HCT116 (cell line): ENCODE data around the gene FBXL17. TPM values are rescaled to one million over a fixed set of nuclear protein-coding genes. Genes with fewer than 3 reads are reported as not detected.

ENCODE experiments used
- ATAC-seq: fragments of 200-7000 bp; cut with Tn5 transposase; 2 replicates; pipeline ENCODE4 v1.9.1; 2020; ENCODE audit warnings: mild to moderate bottlenecking, moderate library complexity
- BruUV-seq: library from RNA; stranded (reverse); fragments of 400-500 nt; replicated peaks from 2 replicates; lab custom pipeline; 2021; lab: Mats Ljungman, UMichigan
- CTCF ChIA-PET: fragments of 300-600 bp; sonication (Branson Sonifier 250); formaldehyde crosslinking; loops from one replicate; lab custom pipeline; 2021; ENCODE audit warnings: antibody characterized with exemption; lab: Charles Lee
- POLR2A ChIA-PET: fragments of 300-600, 350-600 bp; sonication (Branson Sonifier 250); formaldehyde crosslinking; loops from one replicate; lab custom pipeline; 2021; ENCODE audit warnings: antibody characterized with exemption; lab: Charles Lee
- RAD21 ChIA-PET, 2 experiments: fragments of 300-600 bp; sonication (Branson Sonifier 250); formaldehyde crosslinking; loops; one replicate each; lab custom pipeline; 2023; ENCODE audit warnings: low total read pairs in 2 of 2; ENCODE audit not compliant: uncharacterized antibody in 2 of 2, unreplicated experiment in 2 of 2, low non-redundant PET in 1 of 2; lab: Charles Lee
- DNase-seq: peaks from one replicate; pipeline ENCODE4 v3.0.0-alpha.2; 2010; ENCODE audit warnings: low read depth, low spot score
- H2AFZ ChIP-seq: fragments of 200-600 bp; shearing (Covaris generic), sonication (generic); 2 replicates; pipeline ENCODE4 v1.6.1; 2017; ENCODE audit warnings: low read depth, mixed run types, mixed read lengths, antibody characterized with exemption, low read length; ENCODE audit not compliant: poor library complexity, severe bottlenecking
- H3K27ac ChIP-seq: 2 replicates; pipeline ENCODE4 v1.5.1; 2012; ENCODE audit warnings: low read depth, low read length
- H3K27me3 ChIP-seq: fragments of 200-600 bp; sonication (generic); 2 replicates; pipeline ENCODE4 v1.6.1; 2016; ENCODE audit warnings: mixed run types, low read length, mixed read lengths; ENCODE audit not compliant: insufficient read depth
- H3K36me3 ChIP-seq, 2 experiments: fragments of 200-500 bp in 1 of 2; fragments of 200-600 bp in 1 of 2; sonication (Bioruptor generic) in 1 of 2; sonication (generic) in 1 of 2; 2 replicates each; pipeline versions ENCODE4 v1.5.1 to v1.6.1; 2014 to 2016; ENCODE audit warnings: low read length in 2 of 2, inconsistent platforms in 1 of 2, mixed read lengths in 1 of 2, mixed run types in 1 of 2; ENCODE audit not compliant: insufficient read depth in 2 of 2, control insufficient read depth in 1 of 2
- H3K4me1 ChIP-seq, 2 experiments: fragments of 200-600 bp in 1 of 2; sonication (generic) in 1 of 2; 2 replicates each; pipeline versions ENCODE4 v1.5.1 to v1.6.1; 2012 to 2017; ENCODE audit warnings: low read length in 2 of 2, inconsistent platforms in 1 of 2, mild to moderate bottlenecking in 1 of 2, mixed read lengths in 1 of 2, mixed run types in 1 of 2, moderate library complexity in 1 of 2; ENCODE audit not compliant: insufficient read depth in 2 of 2, control insufficient read depth in 1 of 2
- H3K4me2 ChIP-seq: fragments of 200-600 bp; sonication (generic); 2 replicates; pipeline ENCODE4 v1.6.1; 2017; ENCODE audit warnings: mixed run types, low read length, mixed read lengths
- H3K4me3 ChIP-seq, 2 experiments: fragments of 200-600 bp in 1 of 2; sonication (generic) in 1 of 2; replicated peaks in 1 of 2; 2 replicates each; pipeline ENCODE4 v1.5.1; 2011 to 2016; ENCODE audit warnings: low read length in 2 of 2, control low read depth in 1 of 2, low read depth in 1 of 2, mild to moderate bottlenecking in 1 of 2, mixed read lengths in 1 of 2, mixed run types in 1 of 2
- H3K79me2 ChIP-seq: fragments of 200-600 bp; sonication (generic); 2 replicates; pipeline ENCODE4 v1.6.1; 2017; ENCODE audit warnings: mild to moderate bottlenecking, mixed run types, low read length, moderate library complexity, mixed read lengths; ENCODE audit not compliant: insufficient read depth
- H3K9ac ChIP-seq: fragments of 200-600 bp; sonication (generic); 2 replicates; pipeline ENCODE4 v1.6.1; 2016; ENCODE audit warnings: low read length, mixed read lengths
- H3K9me2 ChIP-seq: fragments of 200-600 bp; sonication (generic), shearing (Covaris generic); 2 replicates; pipeline ENCODE4 v1.6.1; 2017; ENCODE audit warnings: mixed run types, mild to moderate bottlenecking, moderate library complexity; ENCODE audit not compliant: insufficient read depth
- H3K9me3 ChIP-seq, 2 experiments: fragments of 200-500 bp in 1 of 2; fragments of 200-600 bp in 1 of 2; sonication (Bioruptor generic) in 1 of 2; sonication (generic) in 1 of 2; 2 replicates each; pipeline ENCODE4 v1.6.1; 2014 to 2017; ENCODE audit warnings: low read length in 2 of 2, mixed read lengths in 2 of 2, inconsistent platforms in 1 of 2, low read depth in 1 of 2, mild to moderate bottlenecking in 1 of 2, mixed run types in 1 of 2, moderate library complexity in 1 of 2; ENCODE audit not compliant: control insufficient read depth in 1 of 2, insufficient read depth in 1 of 2
- H4K20me1 ChIP-seq: fragments of 200-600 bp; sonication (generic), shearing (Covaris generic); 2 replicates; pipeline ENCODE4 v1.6.1; 2017; ENCODE audit warnings: mixed run types, mild to moderate bottlenecking, moderate library complexity; ENCODE audit not compliant: insufficient read depth
- CBX3 ChIP-seq: IDR thresholded peaks from 2 replicates; pipeline ENCODE4 v1.6.1; 2012; ENCODE audit warnings: low read depth
- CEBPB ChIP-seq: IDR thresholded peaks from 2 replicates; pipeline ENCODE4 v1.6.1; 2012; ENCODE audit warnings: low read depth
- CTCF ChIP-seq, 3 experiments: fragments of 200-600 bp in 1 of 3; sonication (generic) in 1 of 3; IDR thresholded peaks in 2 of 3; conservative IDR thresholded peaks in 1 of 3; 2 replicates each; pipeline ENCODE4 v1.5.1; 2012 to 2017; ENCODE audit warnings: low read depth in 2 of 3, low read length in 2 of 3, antibody characterized with exemption in 1 of 3, borderline replicate concordance in 1 of 3, control low read depth in 1 of 3, mild to moderate bottlenecking in 1 of 3, mixed read lengths in 1 of 3, mixed run types in 1 of 3, moderate library complexity in 1 of 3; ENCODE audit not compliant: insufficient read depth in 1 of 3
- ELF1 ChIP-seq: IDR thresholded peaks from 2 replicates; pipeline ENCODE4 v1.6.1; 2012; ENCODE audit warnings: low read depth, borderline replicate concordance
- EZH2 ChIP-seq: fragments of 200-600 bp; sonication (generic); IDR thresholded peaks from 2 replicates; pipeline ENCODE4 v1.6.1; 2017; ENCODE audit warnings: antibody characterized with exemption, mixed run types
- EZH2phosphoT487 ChIP-seq: fragments of 200-600 bp; IDR thresholded peaks from 2 replicates; pipeline ENCODE4 v1.6.1; 2018; ENCODE audit warnings: antibody characterized with exemption, borderline replicate concordance
- FOSL1 ChIP-seq: IDR thresholded peaks from 2 replicates; pipeline ENCODE4 v1.6.1; 2012; ENCODE audit warnings: low read depth
- JUND ChIP-seq: IDR thresholded peaks from 2 replicates; pipeline ENCODE4 v1.6.1; 2012
- MAX ChIP-seq: IDR thresholded peaks from 2 replicates; pipeline ENCODE4 v1.6.1; 2012
- POLR2A ChIP-seq: IDR thresholded peaks from 2 replicates; pipeline ENCODE4 v1.7.0; 2011; ENCODE audit warnings: borderline replicate concordance; ENCODE audit not compliant: insufficient read depth, insufficient read length; ENCODE audit errors: extremely low read depth
- POLR2AphosphoS5 ChIP-seq: IDR thresholded peaks from 2 replicates; pipeline ENCODE4 v1.6.1; 2011; ENCODE audit warnings: mild to moderate bottlenecking, low read depth, low read length, moderate library complexity
- RAD21 ChIP-seq: IDR thresholded peaks from 2 replicates; pipeline ENCODE4 v1.6.1; 2012; ENCODE audit warnings: low read depth, mild to moderate bottlenecking
- REST ChIP-seq: IDR thresholded peaks from 2 replicates; pipeline ENCODE4 v1.6.1; 2012; ENCODE audit warnings: low read depth
- SIN3A ChIP-seq: IDR thresholded peaks from 2 replicates; pipeline ENCODE4 v1.6.1; 2012; ENCODE audit warnings: low read depth
- SP1 ChIP-seq: IDR thresholded peaks from 2 replicates; pipeline ENCODE4 v1.6.1; 2012; ENCODE audit warnings: low read depth
- SRF ChIP-seq: IDR thresholded peaks from 2 replicates; pipeline ENCODE4 v1.6.1; 2012; ENCODE audit warnings: low read depth
- TCF7L2 ChIP-seq: IDR thresholded peaks from 2 replicates; pipeline ENCODE4 v1.7.0; 2011; ENCODE audit warnings: borderline replicate concordance, inconsistent platforms; ENCODE audit not compliant: insufficient read depth, insufficient read length; ENCODE audit errors: extremely low read depth
- YY1 ChIP-seq: IDR thresholded peaks from 2 replicates; pipeline ENCODE4 v1.6.1; 2011; ENCODE audit warnings: low read length, low read depth, moderate library complexity, mild to moderate bottlenecking; ENCODE audit not compliant: insufficient replicate concordance; ENCODE audit errors: extremely low read depth
- ZNF274 ChIP-seq: fragments of 200-500 bp; sonication (Bioruptor generic); IDR thresholded peaks from 2 replicates; pipeline ENCODE4 v1.6.1; 2014; ENCODE audit warnings: mild to moderate bottlenecking, low read depth, low read length, inconsistent platforms
- intact Hi-C: fragments of 100-400 bp; cut with micrococcal nuclease; formaldehyde crosslinking; loops from 2 replicates; pipeline ENCODE4 v1.10.0; 2022
- total RNA-seq: library from RNA; stranded (reverse); gene quantifications from one replicate; pipeline ENCODE4 v1.2.1, GENCODE V29; 2021; ENCODE audit not compliant: unreplicated experiment

FBXL17 gene
- total RNA-seq, 1 experiment from 2014 or later = 9.4 TPM

GRCh38 chr5:108259306-108259705, 122.6 kb downstream of the FBXL17 start:
- TF ChIP-seq JUND (no peak), CTCF (IDR thresholded peaks at IDR 0.05 in 2 of 3, conservative IDR thresholded peaks at IDR 0.05 in 1 of 3; ENCODE audit: borderline replicate concordance in 1 of 3, insufficient read depth in 1 of 3, low read depth in 2 of 3, low read length in 2 of 3) (no peak), RAD21 (no peak), CBX3 (no peak), SP1 (no peak), SRF (no peak), REST (no peak), YY1 (no peak), FOSL1 (no peak), EZH2phosphoT487 (no peak), POLR2AphosphoS5 (no peak), POLR2A (no peak), MAX (no peak), ELF1 (no peak), CEBPB (no peak), ZNF274 (no peak), SIN3A (no peak), EZH2 (no peak), TCF7L2 (no peak)
- TF ChIP-seq, all 23 proteins: peak for 0
- RAD21 ChIA-PET = no interaction called here
- Histone ChIP-seq H3K4me3 (no peak overlapping the region), H3K27ac (no peak overlapping the region), H3K4me1 (no peaks in the 10 kb centered on the region), H3K9me2 (no peaks in the 10 kb centered on the region), H4K20me1 (no peaks in the 10 kb centered on the region), H3K9ac (no peak overlapping the region), H2AFZ (no peak overlapping the region), H3K36me3 (no peaks in the 10 kb centered on the region), H3K79me2 (no peaks in the 10 kb centered on the region), H3K4me2 (no peak overlapping the region), H3K27me3 (no peaks in the 10 kb centered on the region), H3K9me3 (no peaks in the 10 kb centered on the region)
- CTCF ChIA-PET = interaction anchor here (0.9 to 4.9 kb wide), 3 partner anchors 40 to 86 kb away, joined by 3 to 58 read pairs (median 3); no protein-coding TSS in a partner anchor
- ATAC-seq (no peak), DNase-seq (no peak)
- intact Hi-C loops = no loop called here
- POLR2A ChIA-PET = no interaction called here
- BruUV-seq = no TSS peak
